Endothelial cell of umbilical vein (primary cell): Measurements from ENCODE around the gene PRRC2B. TPM values are rescaled to one million over a fixed set of nuclear protein-coding genes. Genes with fewer than 3 reads are reported as not detected.
A peak's percentile ranks its signal among the peaks of the same experiment; 100 is the strongest.

Experiments
- BruUV-seq: library from RNA; stranded (reverse); fragments of 400-500 nt; replicated peaks from 2 replicates; lab custom pipeline; 2021; lab: Mats Ljungman, UMichigan
- CTCF ChIA-PET: fragments of 300-600, 350-600 bp; sonication (Branson Sonifier 250); formaldehyde crosslinking; loops from one replicate; lab custom pipeline; 2021; ENCODE audit warnings: antibody characterized with exemption, inconsistent platforms; lab: Charles Lee
- POLR2A ChIA-PET: fragments of 300-600, 350-600 bp; sonication (Branson Sonifier 250); formaldehyde crosslinking; loops from one replicate; lab custom pipeline; 2021; ENCODE audit warnings: antibody characterized with exemption, inconsistent platforms; lab: Charles Lee
- DNase-seq: peaks from one replicate; pipeline ENCODE4 v3.0.0-alpha.2; 2011; ENCODE audit warnings: low read depth, low spot score
- FAIRE-seq: peaks from 2 replicates; lab custom pipeline; 2011; peaks lifted over from hg19 to GRCh38; lab: Jason Lieb, UNC
- H2AFZ ChIP-seq: 2 replicates; pipeline ENCODE4 v1.6.0; 2012; ENCODE audit warnings: low read depth, low read length, control low read depth, inconsistent platforms
- H3K27ac ChIP-seq: 2 replicates; pipeline ENCODE4 v1.5.1; 2011; ENCODE audit warnings: low read depth, mild to moderate bottlenecking, control low read depth, low read length, moderate library complexity; ENCODE audit not compliant: insufficient read depth
- H3K27me3 ChIP-seq, 2 experiments: 2 replicates each; pipeline versions ENCODE4 v1.6.0 to v1.6.1; 2011; ENCODE audit warnings: low read length in 2 of 2, mixed read lengths in 1 of 2; ENCODE audit not compliant: control insufficient read depth in 2 of 2, insufficient read depth in 2 of 2
- H3K36me3 ChIP-seq, 2 experiments: 2 replicates in 1 of 2; 3 replicates in 1 of 2; pipeline ENCODE4 v1.5.1; 2011; ENCODE audit warnings: low read length in 2 of 2, mild to moderate bottlenecking in 1 of 2, moderate library complexity in 1 of 2; ENCODE audit not compliant: control insufficient read depth in 2 of 2, insufficient read depth in 2 of 2; ENCODE audit errors: extremely low read depth in 1 of 2
- H3K4me1 ChIP-seq: 3 replicates; pipeline ENCODE4 v1.5.1; 2011; ENCODE audit warnings: mild to moderate bottlenecking, low read length; ENCODE audit not compliant: control insufficient read depth, insufficient read depth; ENCODE audit errors: extremely low read depth
- H3K4me2 ChIP-seq: 2 replicates; pipeline ENCODE4 v1.6.1; 2011; ENCODE audit warnings: low read length, control low read depth, mixed read lengths; ENCODE audit not compliant: insufficient read depth
- H3K4me3 ChIP-seq, 3 experiments: fragments of 200-600 bp in 1 of 3; sonication (generic), shearing (Covaris generic) in 1 of 3; replicated peaks in 1 of 3; 2 replicates each; pipeline ENCODE4 v1.5.1; 2011 to 2016; ENCODE audit warnings: control low read depth in 3 of 3, low read length in 3 of 3, mild to moderate bottlenecking in 2 of 3, inconsistent platforms in 1 of 3, low read depth in 1 of 3, moderate library complexity in 1 of 3; ENCODE audit not compliant: insufficient read depth in 1 of 3
- H3K79me2 ChIP-seq: 2 replicates; pipeline ENCODE4 v1.6.0; 2012; ENCODE audit warnings: low read length, inconsistent platforms; ENCODE audit not compliant: control insufficient read depth, insufficient read depth
- H3K9ac ChIP-seq: replicated peaks from 2 replicates; pipeline ENCODE3; 2011; ENCODE audit warnings: low read length, control low read depth; ENCODE audit not compliant: insufficient read depth; ENCODE audit errors: extremely low read depth
- H3K9me1 ChIP-seq: replicated peaks from 3 replicates; pipeline ENCODE4 v1.6.0; 2011; ENCODE audit warnings: mild to moderate bottlenecking, low read length; ENCODE audit not compliant: control insufficient read depth, insufficient read depth; ENCODE audit errors: extremely low read depth
- H3K9me3 ChIP-seq: replicated peaks from 2 replicates; pipeline ENCODE4 v1.5.1; 2012; ENCODE audit warnings: low read length, inconsistent platforms; ENCODE audit not compliant: control insufficient read depth, insufficient read depth
- H4K20me1 ChIP-seq: replicated peaks from 2 replicates; pipeline ENCODE3; 2011; ENCODE audit warnings: mild to moderate bottlenecking, low read length; ENCODE audit not compliant: control insufficient read depth, insufficient read depth; ENCODE audit errors: extremely low read depth
- EZH2 ChIP-seq: IDR thresholded peaks from 2 replicates; pipeline ENCODE4 v1.6.1; 2012; ENCODE audit warnings: borderline replicate concordance, low read depth, mild to moderate bottlenecking, moderate library complexity, low read length, inconsistent platforms; ENCODE audit not compliant: severe bottlenecking
- FOS ChIP-seq: IDR thresholded peaks from 2 replicates; pipeline ENCODE4 v1.6.1; 2011; ENCODE audit warnings: mild to moderate bottlenecking, low read length, moderate library complexity, borderline replicate concordance; ENCODE audit not compliant: insufficient read depth
- GATA2 ChIP-seq: IDR thresholded peaks from 2 replicates; pipeline ENCODE4 v1.7.0; 2011; ENCODE audit warnings: low read depth, mild to moderate bottlenecking, moderate library complexity, mixed read lengths, low read length; ENCODE audit not compliant: insufficient read length, insufficient read depth
- JUN ChIP-seq: IDR thresholded peaks from 2 replicates; pipeline ENCODE4 v1.6.1; 2011; ENCODE audit warnings: borderline replicate concordance, low read depth; ENCODE audit not compliant: insufficient read length, insufficient read depth
- MYC ChIP-seq: IDR thresholded peaks from one replicate; pipeline ENCODE4 v1.6.1; 2011; ENCODE audit warnings: mild to moderate bottlenecking, low read depth, low read length
- POLR2A ChIP-seq: IDR thresholded peaks from 2 replicates; pipeline ENCODE4 v1.6.1; 2012; ENCODE audit warnings: low read depth, mild to moderate bottlenecking, control low read depth, low read length
- POLR2AphosphoS5 ChIP-seq: IDR thresholded peaks from 2 replicates; pipeline ENCODE4 v1.6.1; 2012; ENCODE audit warnings: low read depth, mild to moderate bottlenecking, control low read depth, low read length, moderate library complexity; ENCODE audit not compliant: insufficient read depth
- dilution Hi-C: fragments of 300-500 bp; cut with MboI; formaldehyde crosslinking; loops from one replicate; pipeline ENCODE4 v1.15.0; 2019; ENCODE audit warnings: low sequenced_read_pairs; ENCODE audit not compliant: extremely low pct_ligation_motif_present
- intact Hi-C: fragments of 100-400 bp; cut with micrococcal nuclease; formaldehyde crosslinking; loops from one replicate; pipeline ENCODE4 v1.10.0; 2022
- polyA plus RNA-seq, 4 experiments: library from polyadenylated mRNA; depleted of rRNA in 3 of 4; stranded (reverse) in 3 of 4; unstranded in 1 of 4; fragments of >200 nt; gene quantifications; 2 replicates each; pipeline versions ENCODE4 v1.2.1 to v1.2.3, GENCODE V29; 2011 to 2012; ENCODE audit warnings: missing spikeins in 1 of 4
- total RNA-seq: library from RNA; stranded (reverse); gene quantifications from 2 replicates; pipeline ENCODE4 v1.2.3, GENCODE V29; 2021
- TF ChIP-seq, protein P1 (sequence below): IDR thresholded peaks from 2 replicates; pipeline ENCODE4 v1.6.1; 2011; ENCODE audit not compliant: insufficient read depth, insufficient read length
- TF ChIP-seq, protein P2 (sequence below), 2 donors: IDR thresholded peaks; 1 replicate in 1 of 2; 2 replicates in 1 of 2; pipeline ENCODE4 v1.5.1; 2011; ENCODE audit warnings: low read length in 2 of 2, mild to moderate bottlenecking in 2 of 2, moderate library complexity in 2 of 2, control low read depth in 1 of 2, inconsistent platforms in 1 of 2, low read depth in 1 of 2; ENCODE audit not compliant: insufficient read depth in 1 of 2; ENCODE audit errors: extremely low read depth in 1 of 2

PRRC2B gene
- total and polyA plus RNA-seq, 2 donors (not counting 3 experiments of a cell fraction or from before 2014, with no cell fraction given) = 35.6 to 256 TPM

DNA sequence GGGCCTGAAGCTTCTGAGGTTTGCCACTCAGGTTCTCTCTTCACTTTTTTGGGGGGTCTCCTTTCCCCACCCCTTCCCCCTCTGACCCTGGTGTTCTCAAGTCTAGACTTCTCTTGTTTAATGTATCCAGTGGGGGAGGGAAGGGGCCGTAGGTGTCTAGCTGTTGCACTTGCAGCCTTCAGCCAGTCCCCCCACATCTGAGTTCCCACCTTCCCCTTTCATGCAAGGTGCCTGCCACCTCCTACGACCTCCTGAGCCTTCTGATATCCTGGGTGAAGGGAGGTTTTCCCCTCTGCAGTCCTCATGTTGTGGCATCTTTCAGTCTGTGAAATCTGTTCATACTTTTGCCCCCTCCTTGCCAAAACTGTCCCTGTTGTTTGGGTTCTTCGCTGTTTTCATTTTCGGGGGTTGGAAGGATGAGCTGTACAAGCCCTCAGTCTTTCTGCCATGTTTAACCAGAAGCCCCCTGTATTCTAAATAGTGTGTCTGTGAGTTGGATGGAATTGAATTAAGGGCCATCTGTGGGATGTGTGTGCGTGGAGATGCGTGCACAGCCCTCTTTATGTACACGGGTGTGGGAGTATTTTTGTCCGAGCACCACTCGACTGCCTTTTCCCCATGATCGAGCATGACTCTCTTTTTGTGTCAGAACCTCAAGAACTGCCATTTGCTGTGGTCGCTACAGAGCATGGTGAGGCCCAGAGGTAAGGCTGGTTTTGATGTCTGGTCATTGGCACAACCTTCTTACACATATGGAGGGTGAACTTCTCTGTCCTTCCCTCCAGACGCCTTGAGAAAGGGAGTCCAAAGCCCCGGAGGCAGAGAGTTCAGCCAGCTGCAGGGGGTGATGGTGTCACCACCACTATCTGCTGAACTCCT lies 23.6 kb downstream of the PRRC2B start:
- FAIRE-seq = no peak
- intact Hi-C loops = no loop called here
- Histone ChIP-seq H3K9ac (no peak overlapping the region), H3K4me3 (no peak overlapping the region), H3K27ac (peak overlapping the region; percentile 50), H3K27me3 (no peaks in the 10 kb centered on the region), H3K36me3 (no peaks in the 10 kb centered on the region), H3K4me1 (peaks cover 39% of the 10 kb centered on the region), H3K9me3 (no peaks in the 10 kb centered on the region), H2AFZ (no peak overlapping the region), H3K4me2 (no peak overlapping the region), H4K20me1 (peaks cover 20% of the 10 kb centered on the region), H3K79me2 (peaks cover 99% of the 10 kb centered on the region), H3K9me1 (no peaks in the 10 kb centered on the region)
- TF ChIP-seq FOS (no peak), MYC (no peak), POLR2AphosphoS5 (no peak), GATA2 (no peak), JUN (no peak), EZH2 (no peak), POLR2A (no peak)
- TF ChIP-seq, protein P1, sequence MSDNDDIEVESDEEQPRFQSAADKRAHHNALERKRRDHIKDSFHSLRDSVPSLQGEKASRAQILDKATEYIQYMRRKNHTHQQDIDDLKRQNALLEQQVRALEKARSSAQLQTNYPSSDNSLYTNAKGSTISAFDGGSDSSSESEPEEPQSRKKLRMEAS = no peak
- TF ChIP-seq, protein P2, sequence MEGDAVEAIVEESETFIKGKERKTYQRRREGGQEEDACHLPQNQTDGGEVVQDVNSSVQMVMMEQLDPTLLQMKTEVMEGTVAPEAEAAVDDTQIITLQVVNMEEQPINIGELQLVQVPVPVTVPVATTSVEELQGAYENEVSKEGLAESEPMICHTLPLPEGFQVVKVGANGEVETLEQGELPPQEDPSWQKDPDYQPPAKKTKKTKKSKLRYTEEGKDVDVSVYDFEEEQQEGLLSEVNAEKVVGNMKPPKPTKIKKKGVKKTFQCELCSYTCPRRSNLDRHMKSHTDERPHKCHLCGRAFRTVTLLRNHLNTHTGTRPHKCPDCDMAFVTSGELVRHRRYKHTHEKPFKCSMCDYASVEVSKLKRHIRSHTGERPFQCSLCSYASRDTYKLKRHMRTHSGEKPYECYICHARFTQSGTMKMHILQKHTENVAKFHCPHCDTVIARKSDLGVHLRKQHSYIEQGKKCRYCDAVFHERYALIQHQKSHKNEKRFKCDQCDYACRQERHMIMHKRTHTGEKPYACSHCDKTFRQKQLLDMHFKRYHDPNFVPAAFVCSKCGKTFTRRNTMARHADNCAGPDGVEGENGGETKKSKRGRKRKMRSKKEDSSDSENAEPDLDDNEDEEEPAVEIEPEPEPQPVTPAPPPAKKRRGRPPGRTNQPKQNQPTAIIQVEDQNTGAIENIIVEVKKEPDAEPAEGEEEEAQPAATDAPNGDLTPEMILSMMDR (IDR thresholded peaks at IDR 0.05; ENCODE audit: extremely low read depth in 1 of 2, insufficient read depth in 1 of 2, low read depth in 1 of 2, low read length in 2 of 2) = no peak
- ChIA-PET POLR2A (no interaction called here), CTCF (interaction anchor here (1.4 to 2.0 kb wide), 3 partner anchors 10 to 50 kb away, joined by 5 to 8 read pairs (median 6); no protein-coding TSS in a partner anchor)
- BruUV-seq = no TSS peak
- no peak for DNase-seq
- dilution Hi-C loops = no loop called here
